Activated CD8-positive, alpha-beta T cell treated with anti-CD3 and anti-CD28 coated beads for 36 hours (primary cell): ENCODE measurements around the gene SYT3. TPM values are rescaled to one million over a fixed set of nuclear protein-coding genes. Genes with fewer than 3 reads are reported as not detected.
"Not testable (repeated sequence)": the region's sequence is repeated elsewhere in the genome, so short reads cannot be mapped to it uniquely, and the experiment has no call there.

ENCODE experiments used
- ATAC-seq: fragments of 200-7000 bp; cut with Tn5 transposase; one replicate; pipeline ENCODE4 v1.10.0; 2021; ENCODE audit warnings: mild to moderate bottlenecking, moderate library complexity
- CTCF ChIA-PET: fragments of 350-600 bp; sonication (Branson Sonifier 250); formaldehyde crosslinking; loops from one replicate; lab custom pipeline; 2021; ENCODE audit warnings: antibody characterized with exemption; lab: Charles Lee
- POLR2A ChIA-PET: fragments of 350-600 bp; sonication (Branson Sonifier 250); formaldehyde crosslinking; loops from one replicate; lab custom pipeline; 2021; ENCODE audit warnings: antibody characterized with exemption; lab: Charles Lee
- DNase-seq: peaks from one replicate; pipeline ENCODE4 v3.0.0-alpha.2; 2020
- H3K27ac Mint-ChIP-seq: one replicate; pipeline ENCODE4 v1.8.0; 2021; ENCODE audit warnings: mild to moderate bottlenecking, mixed read lengths
- H3K27me3 Mint-ChIP-seq: one replicate; pipeline ENCODE4 v1.8.0; 2021; ENCODE audit warnings: mixed read lengths
- H3K36me3 Mint-ChIP-seq: one replicate; pipeline ENCODE4 v1.8.0; 2021; ENCODE audit warnings: low read depth, mixed read lengths
- H3K4me1 Mint-ChIP-seq: one replicate; pipeline ENCODE4 v1.8.0; 2021; ENCODE audit warnings: low read depth, mixed read lengths
- H3K4me3 Mint-ChIP-seq: one replicate; pipeline ENCODE4 v1.8.0; 2021; ENCODE audit warnings: mild to moderate bottlenecking, moderate library complexity, mixed read lengths
- H3K9me3 Mint-ChIP-seq: one replicate; pipeline ENCODE4 v1.8.0; 2021; ENCODE audit warnings: mixed read lengths
- intact Hi-C: fragments of 100-400 bp; cut with micrococcal nuclease; formaldehyde crosslinking; loops from one replicate; pipeline ENCODE4 v1.10.0; 2022
- total RNA-seq, 2 experiments: library from RNA; stranded (reverse); gene quantifications; one replicate each; pipeline ENCODE4 v1.2.3, GENCODE V29; 2021
- TF ChIP-seq, protein P1 (sequence below): fragments of 200-600 bp; IDR thresholded peaks from one replicate; pipeline ENCODE4 v1.8.0; 2022; ENCODE audit warnings: antibody characterized with exemption, mild to moderate bottlenecking

The SYT3 gene
- total RNA-seq, 2 experiments from 2014 or later: not detected

- Mint-ChIP-seq H3K4me3 (no peak overlapping the region), H3K36me3 (peaks cover 3% of the 10 kb centered on the region), H3K4me1 (peaks cover 2% of the 10 kb centered on the region), H3K9me3 (peaks cover 3% of the 10 kb centered on the region), H3K27ac (no peak overlapping the region), H3K27me3 (peaks cover 34% of the 10 kb centered on the region)
- POLR2A ChIA-PET: no interaction called here
- intact Hi-C loops: loop anchor here (10.0 kb wide), 2 partner anchors 68 to 322 kb away; no protein-coding TSS in a partner anchor
- ATAC-seq: no peak
- DNase-seq: no peak
- TF ChIP-seq, protein P1, sequence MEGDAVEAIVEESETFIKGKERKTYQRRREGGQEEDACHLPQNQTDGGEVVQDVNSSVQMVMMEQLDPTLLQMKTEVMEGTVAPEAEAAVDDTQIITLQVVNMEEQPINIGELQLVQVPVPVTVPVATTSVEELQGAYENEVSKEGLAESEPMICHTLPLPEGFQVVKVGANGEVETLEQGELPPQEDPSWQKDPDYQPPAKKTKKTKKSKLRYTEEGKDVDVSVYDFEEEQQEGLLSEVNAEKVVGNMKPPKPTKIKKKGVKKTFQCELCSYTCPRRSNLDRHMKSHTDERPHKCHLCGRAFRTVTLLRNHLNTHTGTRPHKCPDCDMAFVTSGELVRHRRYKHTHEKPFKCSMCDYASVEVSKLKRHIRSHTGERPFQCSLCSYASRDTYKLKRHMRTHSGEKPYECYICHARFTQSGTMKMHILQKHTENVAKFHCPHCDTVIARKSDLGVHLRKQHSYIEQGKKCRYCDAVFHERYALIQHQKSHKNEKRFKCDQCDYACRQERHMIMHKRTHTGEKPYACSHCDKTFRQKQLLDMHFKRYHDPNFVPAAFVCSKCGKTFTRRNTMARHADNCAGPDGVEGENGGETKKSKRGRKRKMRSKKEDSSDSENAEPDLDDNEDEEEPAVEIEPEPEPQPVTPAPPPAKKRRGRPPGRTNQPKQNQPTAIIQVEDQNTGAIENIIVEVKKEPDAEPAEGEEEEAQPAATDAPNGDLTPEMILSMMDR: no peak
- CTCF ChIA-PET: no interaction called here
These were observed 37.2 kb downstream of the SYT3 start for GRCh38 chr19:50602496-50602895.

GRCh38 chr19:50602089-50602422 lies 37.6 kb downstream of the SYT3 start:
- Mint-ChIP-seq H3K4me3 (no peak overlapping the region), H3K9me3 (no peaks in the 10 kb centered on the region), H3K27ac (no peak overlapping the region), H3K4me1 (no peaks in the 10 kb centered on the region), H3K36me3 (no peaks in the 10 kb centered on the region), H3K27me3 (peaks cover 30% of the 10 kb centered on the region)
- ChIA-PET POLR2A (no interaction called here), CTCF (no interaction called here)
- intact Hi-C loops: loop anchor here (10.0 kb wide), 2 partner anchors 67 to 323 kb away; no protein-coding TSS in a partner anchor
- TF ChIP-seq, protein P1: no peak
- DNase-seq (no peak), ATAC-seq (no peak)

DNA sequence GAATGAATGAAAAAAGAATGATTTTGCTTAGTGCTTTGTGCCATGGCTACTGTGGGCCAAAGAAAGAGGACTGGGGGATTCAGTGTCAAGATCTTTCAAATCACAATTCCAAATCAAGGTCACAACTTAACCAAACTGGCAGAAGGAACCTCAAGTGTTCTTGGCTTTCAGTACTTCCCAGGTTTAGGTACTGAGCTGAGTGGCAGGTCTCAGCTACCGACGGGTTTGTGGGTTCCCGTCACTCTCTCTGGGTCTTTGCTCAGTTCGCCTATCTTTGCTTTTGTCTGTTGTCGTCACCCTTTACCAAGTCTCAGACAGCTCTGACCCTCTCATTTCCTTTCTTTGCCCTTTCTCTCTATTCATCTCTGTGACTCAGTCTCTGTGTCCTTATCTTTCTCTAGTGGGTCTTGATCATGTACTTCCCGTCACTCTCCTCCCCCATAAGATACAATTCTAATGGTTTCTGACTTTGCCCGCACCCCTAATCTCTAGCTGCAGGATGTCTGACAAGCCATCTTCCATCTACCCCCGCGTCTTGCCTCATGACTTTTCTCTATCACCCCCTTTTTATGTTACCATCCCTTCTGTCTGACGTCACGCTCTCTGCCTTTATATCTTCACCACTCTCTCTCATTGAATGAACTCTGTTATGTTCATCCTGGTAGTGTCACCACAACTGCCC lies 38.1 kb downstream of the SYT3 start:
- Mint-ChIP-seq H3K4me1 (no peaks in the 10 kb centered on the region), H3K27me3 (peaks cover 28% of the 10 kb centered on the region), H3K9me3 (no peaks in the 10 kb centered on the region), H3K4me3 (no peak overlapping the region), H3K27ac (no peak overlapping the region), H3K36me3 (no peaks in the 10 kb centered on the region)
- DNase-seq (no peak), ATAC-seq (no peak)
- CTCF ChIA-PET: no interaction called here
- intact Hi-C loops: loop anchor here (10.0 kb wide), 2 partner anchors 67 to 323 kb away; no protein-coding TSS in a partner anchor
- POLR2A ChIA-PET: no interaction called here
- TF ChIP-seq, protein P1: no peak

- TF ChIP-seq, protein P1: no peak
- Mint-ChIP-seq H3K9me3 (no peaks in the 10 kb centered on the region), H3K27me3 (peaks cover 23% of the 10 kb centered on the region), H3K4me3 (no peak overlapping the region), H3K4me1 (no peaks in the 10 kb centered on the region), H3K36me3 (no peaks in the 10 kb centered on the region), H3K27ac (no peak overlapping the region)
- intact Hi-C loops: no loop called here
- ATAC-seq (no peak), DNase-seq (no peak)
- CTCF ChIA-PET: no interaction called here
- POLR2A ChIA-PET: no interaction called here
These were observed 40.3 kb downstream of the SYT3 start for GRCh38 chr19:50599427-50599826.

GRCh38 chr19:50590191-50590590 lies 49.5 kb downstream of the SYT3 start:
- H3K4me1 Mint-ChIP-seq: no peaks in the 10 kb centered on the region

DNA sequence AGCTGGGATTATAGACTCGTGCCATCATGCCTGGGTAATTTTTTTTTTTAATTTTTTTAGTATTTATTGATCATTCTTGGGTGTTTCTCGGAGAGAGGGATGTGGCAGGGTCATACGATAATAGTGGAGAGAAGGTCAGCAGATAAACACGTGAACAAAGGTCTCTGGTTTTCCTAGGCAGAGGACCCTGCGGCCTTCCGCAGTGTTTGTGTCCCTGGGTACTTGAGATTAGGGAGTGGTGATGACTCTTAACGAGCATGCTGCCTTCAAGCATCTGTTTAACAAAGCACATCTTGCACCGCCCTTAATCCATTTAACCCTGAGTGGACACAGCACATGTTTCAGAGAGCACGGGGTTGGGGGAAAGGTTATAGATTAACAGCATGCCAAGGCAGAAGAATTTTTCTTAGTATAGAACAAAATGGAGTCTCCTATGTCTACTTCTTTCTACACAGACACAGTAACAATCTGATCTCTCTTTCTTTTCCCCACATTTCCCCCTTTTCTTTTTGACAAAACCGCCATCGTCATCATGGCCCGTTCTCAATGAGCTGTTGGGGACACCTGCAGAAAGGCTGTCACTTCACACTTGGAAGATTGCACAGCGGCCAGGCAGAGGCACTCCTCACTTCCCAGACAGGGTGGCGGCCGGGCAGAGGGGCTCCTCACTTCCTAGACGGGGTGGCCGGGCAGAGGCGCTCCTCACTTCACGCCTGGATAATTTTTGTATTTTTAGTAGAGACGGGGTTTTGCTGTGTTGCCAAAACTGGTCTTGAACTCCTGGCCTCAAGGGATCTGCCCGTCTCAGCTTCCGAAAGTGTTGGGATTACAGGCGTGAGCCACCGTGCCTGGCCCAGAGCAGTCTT lies 57.7 kb downstream of the SYT3 start:
- DNase-seq, POLR2A ChIA-PET, H3K9me3 Mint-ChIP-seq, H3K27ac Mint-ChIP-seq, H3K36me3 Mint-ChIP-seq, intact Hi-C loops, H3K27me3 Mint-ChIP-seq, ATAC-seq, H3K4me1 Mint-ChIP-seq, H3K4me3 Mint-ChIP-seq: not testable (repeated sequence)
- CTCF ChIA-PET: interaction anchor here (1.9 kb wide), 1 partner anchor 45 kb away, joined by 7 read pairs; no protein-coding TSS in a partner anchor

More at GRCh38 chr19:50590191-50590590, 49.5 kb downstream of the SYT3 start:
- intact Hi-C loops: loop anchor here (5.0 kb wide), 1 partner anchor 192 kb away; no protein-coding TSS in a partner anchor
- CTCF ChIA-PET: interaction anchor here (2.5 kb wide), 1 partner anchor 34 kb away, joined by 6 read pairs; no protein-coding TSS in a partner anchor
- no peak overlapping the region for H3K4me3 Mint-ChIP-seq
- DNase-seq (no peak), ATAC-seq (no peak)
- no peaks in the 10 kb centered on the region for H3K36me3 Mint-ChIP-seq
- peaks cover 9% of the 10 kb centered on the region for H3K27me3 Mint-ChIP-seq
- H3K9me3 Mint-ChIP-seq: no peaks in the 10 kb centered on the region
- POLR2A ChIA-PET: no interaction called here
- TF ChIP-seq, protein P1: no peak
- H3K27ac Mint-ChIP-seq: no peak overlapping the region
